Keratinocyte (primary cell): ENCODE results near the gene LACTBL1. TPM values are rescaled to one million over a fixed set of nuclear protein-coding genes. Genes with fewer than 3 reads are reported as not detected.

Experiments
- DNase-seq: peaks from one replicate; pipeline ENCODE4 v3.0.0-alpha.2; 2011; ENCODE audit warnings: low read depth, missing footprints, low spot score
- FAIRE-seq: peaks from 2 replicates; lab custom pipeline; 2011; peaks lifted over from hg19 to GRCh38; lab: Jason Lieb, UNC
- H2AFZ ChIP-seq: 2 replicates; pipeline ENCODE4 v1.6.0; 2012; ENCODE audit warnings: low read length, control low read depth, inconsistent platforms; ENCODE audit not compliant: control insufficient read depth
- H3K27ac ChIP-seq: 2 replicates; pipeline ENCODE4 v1.5.1; 2011; ENCODE audit warnings: low read length; ENCODE audit not compliant: control insufficient read depth, insufficient read depth
- H3K27me3 ChIP-seq: 3 replicates; pipeline ENCODE4 v1.6.0; 2011; ENCODE audit warnings: low read length; ENCODE audit not compliant: control insufficient read depth, insufficient read depth; ENCODE audit errors: extremely low read depth
- H3K36me3 ChIP-seq, 2 experiments: 2 replicates in 1 of 2; 3 replicates in 1 of 2; pipeline ENCODE4 v1.5.1; 2011; ENCODE audit warnings: low read length in 2 of 2, mild to moderate bottlenecking in 1 of 2; ENCODE audit not compliant: control insufficient read depth in 2 of 2, insufficient read depth in 2 of 2; ENCODE audit errors: extremely low read depth in 1 of 2
- H3K4me1 ChIP-seq: 3 replicates; pipeline ENCODE4 v1.5.1; 2011; ENCODE audit warnings: low read length; ENCODE audit not compliant: control insufficient read depth, insufficient read depth; ENCODE audit errors: extremely low read depth
- H3K4me2 ChIP-seq: 3 replicates; pipeline ENCODE4 v1.6.0; 2011; ENCODE audit warnings: low read depth, low read length; ENCODE audit not compliant: control insufficient read depth, insufficient read depth; ENCODE audit errors: extremely low read depth
- H3K4me3 ChIP-seq, 3 experiments: fragments of 200-600 bp in 1 of 3; sonication (generic) in 1 of 3; 2 replicates in 2 of 3; 3 replicates in 1 of 3; pipeline ENCODE4 v1.5.1; 2011 to 2016; ENCODE audit warnings: low read length in 3 of 3, mild to moderate bottlenecking in 3 of 3, control low read depth in 2 of 3, inconsistent platforms in 1 of 3, low read depth in 1 of 3, mixed read lengths in 1 of 3, mixed run types in 1 of 3, moderate library complexity in 1 of 3; ENCODE audit not compliant: control insufficient read depth in 2 of 3, insufficient read depth in 2 of 3; ENCODE audit errors: extremely low read depth in 1 of 3
- H3K79me2 ChIP-seq: 2 replicates; pipeline ENCODE4 v1.6.0; 2012; ENCODE audit warnings: low read length; ENCODE audit not compliant: control insufficient read depth, insufficient read depth
- H3K9ac ChIP-seq: 3 replicates; pipeline ENCODE4 v1.6.0; 2011; ENCODE audit warnings: low read length; ENCODE audit not compliant: control insufficient read depth, insufficient read depth; ENCODE audit errors: extremely low read depth
- H3K9me1 ChIP-seq: 3 replicates; pipeline ENCODE4 v1.6.0; 2011; ENCODE audit warnings: low read length; ENCODE audit not compliant: control insufficient read depth, insufficient read depth; ENCODE audit errors: extremely low read depth
- H3K9me3 ChIP-seq: 2 replicates; pipeline ENCODE4 v1.5.1; 2012; ENCODE audit warnings: low read depth, low read length; ENCODE audit not compliant: control insufficient read depth
- H4K20me1 ChIP-seq: 3 replicates; pipeline ENCODE4 v1.6.0; 2011; ENCODE audit warnings: low read length; ENCODE audit not compliant: control insufficient read depth, insufficient read depth; ENCODE audit errors: extremely low read depth
- CTCF ChIP-seq, 3 experiments: IDR thresholded peaks in 1 of 3; conservative IDR thresholded peaks in 1 of 3; optimal IDR thresholded peaks in 1 of 3; 2 replicates in 2 of 3; 3 replicates in 1 of 3; pipeline versions ENCODE3 to v1.5.1; 2011; ENCODE audit warnings: low read length in 3 of 3, mild to moderate bottlenecking in 3 of 3, moderate library complexity in 2 of 3, control low read depth in 1 of 3, inconsistent platforms in 1 of 3; ENCODE audit not compliant: insufficient read depth in 2 of 3; ENCODE audit errors: extremely low read depth in 1 of 3
- EZH2 ChIP-seq: IDR thresholded peaks from one replicate; pipeline ENCODE4 v1.6.1; 2012; ENCODE audit warnings: inconsistent platforms, mild to moderate bottlenecking, low read length, moderate library complexity
- dilution Hi-C: fragments of 300-500 bp; cut with MboI; formaldehyde crosslinking; loops from one replicate; pipeline ENCODE4 v1.7.0; 2020; ENCODE audit warnings: low sequenced_read_pairs; ENCODE audit not compliant: extremely low pct_ligation_motif_present
- polyA plus RNA-seq, 5 experiments: library from polyadenylated mRNA; depleted of rRNA in 3 of 5; stranded (reverse) in 3 of 5; stranded (forward) in 1 of 5; unstranded in 1 of 5; fragments of >200 nt; gene quantifications; 1 replicate in 1 of 5; 2 replicates in 3 of 5; 3 replicates in 1 of 5; pipeline versions ENCODE4 v1.2.1 to v1.2.3, GENCODE V29; 2011 to 2012; ENCODE audit warnings: missing spikeins in 2 of 5, low read depth in 1 of 5, low replicate concordance in 1 of 5

Gene LACTBL1
- polyA plus RNA-seq, 1 donor (not counting 4 experiments of a cell fraction or from before 2014, with no cell fraction given) = not detected

- H3K27me3 ChIP-seq = peaks cover 5% of the 10 kb centered on the region
- no peaks in the 10 kb centered on the region for H4K20me1 ChIP-seq
- dilution Hi-C loops = no loop called here
- DNase-seq (no peak), FAIRE-seq (no peak)
- TF ChIP-seq CTCF (optimal IDR thresholded peaks at IDR 0.05 in 1 of 3, IDR thresholded peaks at IDR 0.05 in 1 of 3, conservative IDR thresholded peaks at IDR 0.05 in 1 of 3; ENCODE audit: extremely low read depth in 1 of 3, insufficient read depth in 2 of 3, low read length in 3 of 3) (no peak), EZH2 (no peak)
- H2AFZ ChIP-seq = no peak overlapping the region
- no peak overlapping the region for H3K27ac ChIP-seq
- H3K9me1 ChIP-seq = no peaks in the 10 kb centered on the region
- no peak overlapping the region for H3K9ac ChIP-seq
- H3K4me2 ChIP-seq = no peak overlapping the region
- H3K36me3 ChIP-seq = no peaks in the 10 kb centered on the region
- H3K79me2 ChIP-seq = no peaks in the 10 kb centered on the region
- no peak overlapping the region for H3K4me3 ChIP-seq
- no peaks in the 10 kb centered on the region for H3K9me3 ChIP-seq
- no peaks in the 10 kb centered on the region for H3K4me1 ChIP-seq
Observed at GRCh38 chr1:22963044-22963677, 9.5 kb downstream of the LACTBL1 start.

GRCh38 chr1:22962558-22962957 is 10.1 kb downstream of the LACTBL1 start:
- no peak for TF ChIP-seq CTCF (optimal IDR thresholded peaks at IDR 0.05 in 1 of 3, IDR thresholded peaks at IDR 0.05 in 1 of 3, conservative IDR thresholded peaks at IDR 0.05 in 1 of 3; ENCODE audit: extremely low read depth in 1 of 3, insufficient read depth in 2 of 3, low read length in 3 of 3)
- no peak for TF ChIP-seq EZH2
- H3K4me1 ChIP-seq = no peaks in the 10 kb centered on the region
- no peaks in the 10 kb centered on the region for H3K9me1 ChIP-seq
- H3K36me3 ChIP-seq = no peaks in the 10 kb centered on the region
- DNase-seq (no peak), FAIRE-seq (no peak)
- H3K9ac ChIP-seq = no peak overlapping the region
- no peak overlapping the region for H3K27ac ChIP-seq
- dilution Hi-C loops = no loop called here
- no peaks in the 10 kb centered on the region for H4K20me1 ChIP-seq
- no peak overlapping the region for H3K4me3 ChIP-seq
- H3K27me3 ChIP-seq = peaks cover 5% of the 10 kb centered on the region
- H3K4me2 ChIP-seq = no peak overlapping the region
- no peaks in the 10 kb centered on the region for H3K9me3 ChIP-seq
- no peak overlapping the region for H2AFZ ChIP-seq
- no peaks in the 10 kb centered on the region for H3K79me2 ChIP-seq
